Activated CD8-positive, alpha-beta memory T cell treated with anti-CD3 and anti-CD28 coated beads, Interleukin-2, amount 50 U/mL, for 1 hour (primary cell): Measurements from ENCODE around the gene ZNF844.
"Not testable (repeated sequence)": the region's sequence is repeated elsewhere in the genome, so short reads cannot be mapped to it uniquely, and the experiment has no call there.

Experiments used
- DNase-seq: peaks from one replicate; pipeline ENCODE4 v3.0.0-alpha.2; 2020; ENCODE audit errors: extremely low read depth

ZNF844 gene

GRCh38 chr19:12064590-12065538 lies at the start of gene ZNF844:
Gene ZNF844 (plus strand): TSS chr19:12064731. CDS start chr19:12064874, 143 bp downstream.
- peak; percentile 22 for DNase-seq

GRCh38 chr19:12015015-12015752 lies 49.3 kb upstream of the ZNF844 start:
- DNase-seq: no peak

- DNase-seq: no peak
Measured at GRCh38 chr19:12015753-12016116, 48.8 kb upstream of the ZNF844 start.

- no peak for DNase-seq
Measured at GRCh38 chr19:12034198-12034597, 30.3 kb upstream of the ZNF844 start.

GRCh38 chr19:12034620-12035019 lies 29.9 kb upstream of the ZNF844 start:
- no peak for DNase-seq

- DNase-seq: no peak
Measured at GRCh38 chr19:12035220-12036172, 29.0 kb upstream of the ZNF844 start, which contains the start of gene ZNF433. Gene ZNF433 (minus strand): TSS chr19:12035679. CDS start chr19:12035539, 140 bp downstream.

GRCh38 chr19:12042893-12043292 lies 21.6 kb upstream of the ZNF844 start:
- DNase-seq: no peak

- DNase-seq: no peak
Measured at GRCh38 chr19:12043752-12044422, 20.6 kb upstream of the ZNF844 start.

GRCh38 chr19:12047868-12048267 lies 16.7 kb upstream of the ZNF844 start:
- no peak for DNase-seq

GRCh38 chr19:12052091-12052496 lies 12.4 kb upstream of the ZNF844 start:
- DNase-seq: no peak

GRCh38 chr19:12052497-12053169 lies 11.9 kb upstream of the ZNF844 start, which contains the start of gene ZNF878:
Gene ZNF878 (minus strand): TSS chr19:12052961. CDS start chr19:12052801, 160 bp downstream.
- no peak for DNase-seq

GRCh38 chr19:12055784-12056183 lies 8.7 kb upstream of the ZNF844 start:
- no peak for DNase-seq

- no peak for DNase-seq
Measured at GRCh38 chr19:12075538-12076139, 11.1 kb downstream of the ZNF844 start.

- not testable (repeated sequence) for DNase-seq
Measured at GRCh38 chr19:12076331-12076730, 11.8 kb downstream of the ZNF844 start.

- DNase-seq: no peak
Measured at GRCh38 chr19:12077375-12077774, 12.8 kb downstream of the ZNF844 start.

GRCh38 chr19:12083336-12083735 lies 18.8 kb downstream of the ZNF844 start:
- DNase-seq: not testable (repeated sequence)

- no peak for DNase-seq
Measured at GRCh38 chr19:12085074-12085818, 20.7 kb downstream of the ZNF844 start.

GRCh38 chr19:12090807-12091206 lies 26.3 kb downstream of the ZNF844 start:
- no peak for DNase-seq
